NCI-H2107 (cell line): ENCODE measurements around the gene ENTPD8.

Experiments
- DNase-seq: peaks from one replicate; lab custom pipeline; 2025; lab: John Stamatoyannopoulos, UW

Gene ENTPD8

GRCh38 chr9:137441289-137441934 is at the start of gene ENTPD8:
TSS of gene ENTPD8 (minus strand) at chr9:137441357. CDS start at chr9:137438285, 3,072 bp downstream.
- DNase-seq, result peak; percentile 41

GRCh38 chr9:137490532-137491186 is 49.5 kb upstream of the ENTPD8 start:
- no peak for DNase-seq

- no peak for DNase-seq
Observed at GRCh38 chr9:137488906-137489305, 47.7 kb upstream of the ENTPD8 start.

- no peak for DNase-seq
Observed at GRCh38 chr9:137488327-137488653, 47.1 kb upstream of the ENTPD8 start.

GRCh38 chr9:137487454-137488326 is 46.5 kb upstream of the ENTPD8 start:
- DNase-seq, result peak; percentile 36

GRCh38 chr9:137486545-137487453 is 45.6 kb upstream of the ENTPD8 start:
- DNase-seq, result no peak

GRCh38 chr9:137486141-137486490 is 45.0 kb upstream of the ENTPD8 start:
- no peak for DNase-seq

GRCh38 chr9:137485343-137486140 is 44.4 kb upstream of the ENTPD8 start:
- no peak for DNase-seq

- no peak for DNase-seq
Observed at GRCh38 chr9:137484551-137485315, 43.6 kb upstream of the ENTPD8 start.

- DNase-seq, result no peak
Observed at GRCh38 chr9:137482094-137482781, 41.1 kb upstream of the ENTPD8 start.

- DNase-seq, result no peak
Observed at GRCh38 chr9:137480686-137481683, 39.8 kb upstream of the ENTPD8 start.

GRCh38 chr9:137479892-137480685 is 38.9 kb upstream of the ENTPD8 start:
- no peak for DNase-seq

- no peak for DNase-seq
Observed at GRCh38 chr9:137478962-137479861, 38.1 kb upstream of the ENTPD8 start.

- DNase-seq, result no peak
Observed at GRCh38 chr9:137478613-137478961, 37.4 kb upstream of the ENTPD8 start.

GRCh38 chr9:137477778-137478612 is 36.8 kb upstream of the ENTPD8 start:
- no peak for DNase-seq

- no peak for DNase-seq
Observed at GRCh38 chr9:137476856-137477255, 35.7 kb upstream of the ENTPD8 start.
